Small intestine (tissue), 7 donors: ENCODE results near the gene SERPINA12. TPM values are rescaled to one million over a fixed set of nuclear protein-coding genes. Genes with fewer than 3 reads are reported as not detected.
"Not testable (repeated sequence)": the region's sequence is repeated elsewhere in the genome, so short reads cannot be mapped to it uniquely, and the experiment has no call there.

Source experiments
- DNase-seq, 2 donors: peaks; one replicate each; pipeline versions ENCODE4 v3.0.0 to v3.0.0-alpha.2; 2013
- FAIRE-seq: peaks from 2 replicates; lab custom pipeline; 2012; peaks lifted over from hg19 to GRCh38; lab: Jason Lieb, UNC
- H3K27ac ChIP-seq, 3 donors: one replicate each; pipeline ENCODE4 v1.5.1; 2013; ENCODE audit warnings: low read length in 2 of 3, mild to moderate bottlenecking in 2 of 3, control low read depth in 1 of 3, inconsistent platforms in 1 of 3, low read depth in 1 of 3, moderate library complexity in 1 of 3
- H3K27me3 ChIP-seq, 3 donors: one replicate each; pipeline ENCODE4 v1.6.1; 2013; ENCODE audit warnings: low read length in 3 of 3, inconsistent platforms in 1 of 3; ENCODE audit not compliant: control insufficient read depth in 3 of 3, insufficient read depth in 3 of 3
- H3K36me3 ChIP-seq, 3 donors: one replicate each; pipeline ENCODE4 v1.6.1; 2013; ENCODE audit warnings: low read length in 3 of 3, inconsistent platforms in 1 of 3, low read depth in 1 of 3, mild to moderate bottlenecking in 1 of 3, moderate library complexity in 1 of 3; ENCODE audit not compliant: control insufficient read depth in 3 of 3, insufficient read depth in 2 of 3
- H3K4me1 ChIP-seq, 3 donors: one replicate each; pipeline ENCODE4 v1.6.1; 2013; ENCODE audit warnings: low read length in 2 of 3, inconsistent platforms in 1 of 3, low read depth in 1 of 3, mild to moderate bottlenecking in 1 of 3, moderate library complexity in 1 of 3; ENCODE audit not compliant: control insufficient read depth in 3 of 3, insufficient read depth in 2 of 3
- H3K4me3 ChIP-seq, 3 donors: one replicate each; pipeline ENCODE4 v1.5.1; 2013; ENCODE audit warnings: low read length in 3 of 3, control low read depth in 1 of 3, inconsistent platforms in 1 of 3, low read depth in 1 of 3, mild to moderate bottlenecking in 1 of 3, moderate library complexity in 1 of 3
- H3K9me3 ChIP-seq, 2 donors: one replicate each; pipeline ENCODE4 v1.6.1; 2013; ENCODE audit warnings: low read depth in 1 of 2, low read length in 1 of 2; ENCODE audit not compliant: control insufficient read depth in 2 of 2, insufficient read depth in 1 of 2
- WGBS, 3 donors: extraction: QIAGEN DNeasy Blood & Tissue Kit; methylation state at CpG; one replicate each; pipeline ENCODE4 v1.1.7; 2013; 5-methylcytosine and 5-hydroxymethylcytosine counted together
- polyA plus RNA-seq, 4 donors: library from polyadenylated mRNA; stranded (reverse) in 3 of 4; unstranded in 1 of 4; fragments of 200-250 nt in 3 of 4; fragments of 120-200 nt in 1 of 4; gene quantifications; one replicate each; pipeline versions ENCODE4 v1.2.1 to v1.2.3, GENCODE V29; 2013
- donor health status: healthy with polysubstance abuse.
- donor health status: control.
- donor health status: control.
- donor health status: Bipolar disorder and iron deficiency.
- donor health status: healthy.

Gene SERPINA12
- polyA plus RNA-seq, 4 donors, result 0.54 to 0.67 TPM; not detected in 2

DNA sequence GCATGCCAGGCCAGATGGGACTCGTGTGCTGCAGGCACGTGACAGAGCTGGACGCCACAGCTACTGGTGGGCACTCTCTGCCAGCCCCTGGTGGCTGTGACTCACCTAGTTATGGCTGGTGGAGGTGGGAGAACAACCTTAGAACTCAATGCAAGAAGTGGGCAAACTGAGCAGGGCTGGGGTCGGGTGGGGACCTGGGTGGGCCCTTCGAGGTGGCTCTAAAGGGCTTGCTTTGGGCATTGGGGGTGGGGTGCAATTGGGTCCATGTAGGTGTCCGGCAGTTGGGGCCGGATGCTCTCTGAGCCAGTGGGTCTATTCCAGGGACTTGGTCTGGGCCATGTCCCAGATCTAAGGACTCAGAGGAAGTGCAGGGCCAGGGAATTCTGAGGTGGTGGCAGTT lies 5.1 kb upstream of the SERPINA12 start:
- no peak overlapping the region for H3K27ac ChIP-seq
- no peaks in the 10 kb centered on the region for H3K27me3 ChIP-seq
- no peaks in the 10 kb centered on the region for H3K9me3 ChIP-seq
- 67 to 87% (median 84%) methylated on average over 7 of the region's 7 CpGs for WGBS, 3 donors
- FAIRE-seq (no peak), DNase-seq (no peak)
- no peaks in the 10 kb centered on the region for H3K4me1 ChIP-seq
- H3K4me3 ChIP-seq, result no peak overlapping the region
- H3K36me3 ChIP-seq, result no peaks in the 10 kb centered on the region

DNA sequence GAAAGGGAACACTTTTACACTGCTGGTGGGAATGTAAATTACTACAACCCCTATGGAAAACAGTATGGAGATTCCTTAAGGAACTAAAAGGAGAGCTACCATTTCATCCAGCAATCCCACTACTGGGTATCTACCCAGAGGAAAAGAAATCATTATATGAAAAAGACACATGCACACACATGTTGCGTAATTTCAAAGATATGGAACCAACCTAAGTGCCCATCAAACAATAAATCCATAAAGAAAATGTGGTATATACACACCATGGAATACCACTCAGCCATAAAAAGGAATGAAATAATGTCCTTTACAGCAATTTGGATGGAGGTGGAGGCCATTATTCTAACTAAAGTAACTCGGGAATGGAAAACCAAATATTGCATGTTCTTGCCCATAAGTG lies 1.2 kb upstream of the SERPINA12 start:
- H3K4me3 ChIP-seq, H3K9me3 ChIP-seq, H3K4me1 ChIP-seq, H3K36me3 ChIP-seq, H3K27ac ChIP-seq, DNase-seq, H3K27me3 ChIP-seq, FAIRE-seq: not testable (repeated sequence)
- 72 to 83% (median 75%) methylated on average over 2 of the region's 2 CpGs for WGBS, 3 donors

DNA sequence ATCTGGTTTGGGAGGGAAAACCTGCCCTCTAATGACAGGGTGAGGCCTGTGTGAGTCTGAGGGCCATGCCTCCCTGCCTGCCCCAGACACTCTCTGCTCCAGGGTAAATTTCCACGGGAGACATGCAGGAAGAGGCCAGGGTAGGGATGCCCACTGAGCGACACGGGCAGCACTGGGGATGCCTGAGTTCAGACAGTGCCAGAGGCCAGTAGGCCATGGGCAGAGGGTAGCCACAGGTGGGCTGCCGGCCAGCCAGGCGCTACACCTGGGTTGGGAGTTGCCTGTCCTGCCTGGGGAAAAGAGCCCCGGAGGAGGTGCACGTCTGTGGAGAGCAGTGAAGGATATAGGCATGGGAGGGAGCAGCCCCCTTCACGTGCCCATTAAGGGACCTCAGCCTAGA lies 3.6 kb downstream of the SERPINA12 start:
- H3K36me3 ChIP-seq, result no peaks in the 10 kb centered on the region
- no peaks in the 10 kb centered on the region for H3K27me3 ChIP-seq
- H3K4me1 ChIP-seq, result no peaks in the 10 kb centered on the region
- WGBS, 3 donors, result 87 to 89% (median 89%) methylated on average over 8 of the region's 8 CpGs
- H3K27ac ChIP-seq, result no peak overlapping the region
- no peak for DNase-seq
- H3K9me3 ChIP-seq, result no peaks in the 10 kb centered on the region
- H3K4me3 ChIP-seq, result no peak overlapping the region
- no peak for FAIRE-seq

- FAIRE-seq (no peak), DNase-seq (no peak)
- no peaks in the 10 kb centered on the region for H3K27me3 ChIP-seq
- H3K4me1 ChIP-seq, result no peaks in the 10 kb centered on the region
- no peaks in the 10 kb centered on the region for H3K9me3 ChIP-seq
- WGBS, 3 donors, result 90 to 95% (median 92%) methylated on average over 4 of the region's 4 CpGs
- no peak overlapping the region for H3K4me3 ChIP-seq
- H3K36me3 ChIP-seq, result no peaks in the 10 kb centered on the region
- H3K27ac ChIP-seq, result no peak overlapping the region
Observed at GRCh38 chr14:94505206-94505605, 4.1 kb downstream of the SERPINA12 start.

DNA sequence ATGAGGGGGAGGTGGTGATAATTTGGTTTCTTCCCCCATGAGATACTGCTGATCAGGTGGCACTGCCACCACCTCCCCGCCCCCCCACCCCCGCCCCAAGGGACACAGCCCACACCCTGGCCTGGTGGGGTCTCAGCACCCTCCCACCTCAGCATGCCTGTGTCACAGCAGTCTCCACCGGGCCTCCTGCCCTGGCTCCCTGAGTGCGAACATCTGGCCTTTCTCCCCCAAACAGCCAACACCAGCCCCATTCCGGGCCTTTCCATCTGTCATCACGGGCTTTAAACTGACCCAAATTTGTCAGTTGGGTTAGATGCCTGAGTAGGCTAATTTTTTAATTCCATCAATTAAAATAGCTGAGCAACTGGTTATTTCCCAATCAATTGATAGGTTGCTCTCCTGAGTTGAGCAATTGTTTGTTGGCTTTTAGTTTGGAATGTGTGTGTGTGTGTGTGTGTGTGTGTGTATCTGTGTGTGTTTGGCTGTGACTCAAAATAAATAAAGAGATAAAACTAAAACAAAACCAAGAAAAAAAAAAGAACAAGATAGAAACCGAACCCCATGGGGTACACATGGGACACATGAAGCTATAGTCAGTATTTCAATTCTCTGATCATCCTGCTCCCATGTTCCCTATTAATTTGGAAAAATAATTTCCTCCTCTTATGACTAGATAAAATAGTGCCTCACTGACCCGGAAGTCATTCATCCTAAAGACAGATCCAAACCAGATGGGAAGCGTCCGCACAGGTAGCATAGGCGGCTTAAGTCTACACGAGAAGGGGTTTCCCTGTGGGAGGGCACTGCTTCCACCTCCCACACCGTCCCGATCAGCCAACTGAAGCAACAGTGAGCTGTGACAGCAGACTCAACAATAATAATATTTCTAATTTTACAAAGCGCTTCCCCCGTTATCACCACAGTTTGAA lies 7.4 kb downstream of the SERPINA12 start:
- Histone ChIP-seq H3K4me3 (no peak overlapping the region), H3K4me1 (no peaks in the 10 kb centered on the region), H3K36me3 (no peaks in the 10 kb centered on the region), H3K27me3 (no peaks in the 10 kb centered on the region), H3K9me3 (no peaks in the 10 kb centered on the region), H3K27ac (no peak overlapping the region)
- DNase-seq (no peak), FAIRE-seq (no peak)
- WGBS, 3 donors, result 74 to 77% (median 76%) methylated on average over 14 to 15 of the region's 16 CpGs

- H3K4me1 ChIP-seq, result no peaks in the 10 kb centered on the region
- no peaks in the 10 kb centered on the region for H3K9me3 ChIP-seq
- WGBS, 3 donors, result 70 to 76% (median 72%) methylated on average over 3 of the region's 3 CpGs
- peaks cover 0 to 3% (median 0%) of the 10 kb centered on the region in 3 donors for H3K27me3 ChIP-seq
- no peak for DNase-seq
- FAIRE-seq, result no peak
- H3K36me3 ChIP-seq, result no peaks in the 10 kb centered on the region
- no peak overlapping the region for H3K4me3 ChIP-seq
- no peak overlapping the region for H3K27ac ChIP-seq
Observed at GRCh38 chr14:94500264-94500663, 9.0 kb downstream of the SERPINA12 start.

GRCh38 chr14:94499673-94500072 lies 9.6 kb downstream of the SERPINA12 start:
- Histone ChIP-seq H3K9me3 (no peaks in the 10 kb centered on the region), H3K36me3 (no peaks in the 10 kb centered on the region), H3K27ac (no peak overlapping the region), H3K4me1 (no peaks in the 10 kb centered on the region), H3K27me3 (peaks cover 0 to 3% (median 0%) of the 10 kb centered on the region in 3 donors), H3K4me3 (no peak overlapping the region)
- DNase-seq (no peak), FAIRE-seq (no peak)
- WGBS, 3 donors, result 50 to 79% (median 60%) methylated on average over 2 of the region's 2 CpGs

GRCh38 chr14:94498215-94498614 lies 11.1 kb downstream of the SERPINA12 start:
- no peak overlapping the region for H3K27ac ChIP-seq
- H3K36me3 ChIP-seq, result no peaks in the 10 kb centered on the region
- peaks cover 0 to 3% (median 0%) of the 10 kb centered on the region in 3 donors for H3K27me3 ChIP-seq
- H3K4me3 ChIP-seq, result no peak overlapping the region
- WGBS, 3 donors, result 78 to 86% (median 85%) methylated on average over 3 of the region's 3 CpGs
- FAIRE-seq (no peak), DNase-seq (no peak)
- H3K9me3 ChIP-seq, result no peaks in the 10 kb centered on the region
- no peaks in the 10 kb centered on the region for H3K4me1 ChIP-seq
